Right kidney (tissue), 9 donors: ENCODE results near the gene C1orf141.
A peak's percentile ranks its signal among the peaks of the same experiment; 100 is the strongest.
"Not testable (repeated sequence)": the region's sequence is repeated elsewhere in the genome, so short reads cannot be mapped to it uniquely, and the experiment has no call there.

Source experiments
- DNase-seq: peaks from one replicate; pipeline ENCODE4 v3.0.0-alpha.2; 2016
- long read RNA-seq, 8 donors: transcript quantifications; one replicate each; lab custom pipeline, GENCODE V29; 2026

C1orf141 gene
- long read RNA-seq, donor 1: 0 reads
- long read RNA-seq, donor 2: 0 reads
- long read RNA-seq, donor 3: 0 reads
- long read RNA-seq, donor 4: 0 reads
- long read RNA-seq, donor 5: 0 reads
- long read RNA-seq, donor 6: 0 reads
- long read RNA-seq, donor 7: 0 reads
- long read RNA-seq, donor 8: 0 reads

- peak; percentile 60 for DNase-seq
These were observed at the start of gene C1orf141 for GRCh38 chr1:67134695-67135094. TSS of gene C1orf141 (minus strand) at chr1:67134970. CDS start at chr1:67127240, 7,730 bp downstream.

GRCh38 chr1:67175530-67176087 is 40.8 kb upstream of the C1orf141 start:
- no peak for DNase-seq

GRCh38 chr1:67174716-67175284 is 40.0 kb upstream of the C1orf141 start:
- no peak for DNase-seq

- DNase-seq: no peak
These were observed 39.2 kb upstream of the C1orf141 start for GRCh38 chr1:67173988-67174387.

DNA sequence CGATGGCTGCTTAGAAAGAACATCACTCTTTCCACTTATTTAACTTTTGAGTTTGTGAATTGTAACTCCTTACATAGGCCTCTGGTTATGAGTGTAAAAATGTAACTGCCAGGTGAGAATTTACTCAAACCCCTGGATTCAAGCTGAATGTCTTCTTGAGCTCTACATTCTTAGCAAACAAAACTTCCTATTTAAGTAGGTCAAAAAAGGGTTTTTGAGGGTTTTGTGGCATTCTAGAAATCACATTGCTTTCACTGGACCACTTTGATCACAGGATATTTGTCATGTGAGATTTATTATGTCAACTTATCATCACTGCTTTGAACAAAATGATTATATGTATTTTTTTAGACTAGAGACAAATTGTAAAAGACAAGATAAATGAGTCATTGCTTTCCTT is 37.2 kb upstream of the C1orf141 start:
- DNase-seq: no peak

DNA sequence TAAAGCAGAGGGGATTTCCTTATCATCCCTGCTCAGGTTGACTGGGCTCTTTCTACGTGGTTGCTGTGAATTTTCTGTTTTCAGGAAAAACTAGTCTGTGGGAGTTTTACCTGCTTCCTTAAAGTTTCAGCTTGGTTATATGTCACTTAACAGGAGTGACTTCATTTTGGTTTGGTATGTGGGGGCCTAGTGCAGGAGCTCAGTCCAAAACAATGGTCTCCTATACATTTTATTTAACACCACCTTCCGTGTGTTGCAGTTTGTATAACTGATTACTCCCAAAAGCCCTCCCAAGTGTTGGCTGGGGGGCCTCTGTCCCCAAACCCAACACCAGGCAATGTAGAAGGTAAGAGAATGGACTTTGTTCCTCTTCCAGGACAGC is 36.8 kb upstream of the C1orf141 start:
- no peak for DNase-seq

DNA sequence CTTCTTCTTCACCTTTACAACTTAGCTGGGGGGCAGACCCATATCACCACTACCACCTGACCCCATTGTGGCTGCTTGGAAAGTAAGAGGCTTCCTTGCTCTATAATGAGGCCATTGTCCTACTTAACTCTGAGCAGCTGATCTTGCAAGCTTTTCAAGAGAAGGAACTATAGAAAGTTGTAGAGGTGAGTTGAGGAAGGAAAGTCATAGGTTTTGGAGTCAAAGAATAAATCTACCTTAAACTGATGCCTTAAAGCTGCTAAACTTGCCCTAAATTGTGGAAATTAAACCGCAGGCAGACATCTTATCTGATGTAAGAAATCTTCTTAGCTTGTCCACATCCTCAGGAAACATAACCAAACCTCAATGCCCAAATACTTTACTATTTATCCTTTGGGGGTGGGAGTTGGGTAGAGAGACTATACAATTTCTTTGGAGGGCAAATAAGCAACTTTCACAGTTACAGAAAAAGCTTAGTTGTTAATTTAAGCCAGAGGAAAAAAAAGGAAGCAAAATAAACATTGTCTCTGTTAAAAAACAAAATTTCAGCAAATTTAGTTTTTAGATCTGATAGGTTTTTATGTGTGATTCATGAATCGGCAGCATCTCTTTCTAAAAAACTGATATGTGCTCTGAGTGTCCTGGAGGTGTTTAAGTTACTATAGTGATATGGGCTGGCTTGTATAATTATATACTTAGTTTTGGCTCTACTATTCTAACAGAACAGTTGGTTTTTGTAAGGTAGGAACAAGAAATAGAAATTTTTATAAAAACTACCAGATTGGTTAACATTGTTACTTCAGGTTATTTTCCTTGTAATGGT is 36.2 kb upstream of the C1orf141 start:
- DNase-seq: no peak

- DNase-seq: no peak
These were observed 35.2 kb upstream of the C1orf141 start for GRCh38 chr1:67169932-67170331.

- no peak for DNase-seq
These were observed 34.7 kb upstream of the C1orf141 start for GRCh38 chr1:67169496-67169895.

- no peak for DNase-seq
These were observed 31.4 kb upstream of the C1orf141 start, which contains the start of gene IL23R for GRCh38 chr1:67166196-67166595. TSS of gene IL23R (plus strand) at chr1:67166454. CDS start at chr1:67168121, 1,667 bp downstream.

DNA sequence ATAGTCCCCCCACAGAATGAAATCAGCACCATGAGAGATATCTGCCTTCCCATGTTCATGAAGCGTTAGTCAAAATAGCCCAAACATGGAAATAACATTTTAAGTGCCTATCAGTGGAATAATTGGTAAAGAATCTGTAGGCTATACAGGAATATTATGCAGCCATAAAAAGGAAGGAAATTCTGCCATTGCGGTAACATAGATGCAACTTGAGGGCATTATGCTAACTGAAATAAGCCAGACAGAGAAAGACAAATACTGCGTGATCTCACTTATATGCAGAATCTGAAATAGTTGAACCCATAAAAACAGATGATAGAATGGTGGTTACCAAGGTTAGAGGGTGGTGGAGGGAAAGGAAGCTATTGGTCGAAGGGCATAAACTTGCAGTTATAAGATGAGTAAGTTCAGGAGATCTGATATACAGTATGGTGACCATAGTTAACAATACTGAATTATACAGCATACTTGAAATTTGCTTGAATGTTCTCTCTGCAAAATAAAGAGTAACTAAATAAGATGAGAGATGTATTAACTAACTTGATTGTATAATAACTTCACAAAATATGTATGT is 30.8 kb upstream of the C1orf141 start:
- no peak for DNase-seq

GRCh38 chr1:67162954-67163353 is 28.2 kb upstream of the C1orf141 start:
- DNase-seq: no peak

DNA sequence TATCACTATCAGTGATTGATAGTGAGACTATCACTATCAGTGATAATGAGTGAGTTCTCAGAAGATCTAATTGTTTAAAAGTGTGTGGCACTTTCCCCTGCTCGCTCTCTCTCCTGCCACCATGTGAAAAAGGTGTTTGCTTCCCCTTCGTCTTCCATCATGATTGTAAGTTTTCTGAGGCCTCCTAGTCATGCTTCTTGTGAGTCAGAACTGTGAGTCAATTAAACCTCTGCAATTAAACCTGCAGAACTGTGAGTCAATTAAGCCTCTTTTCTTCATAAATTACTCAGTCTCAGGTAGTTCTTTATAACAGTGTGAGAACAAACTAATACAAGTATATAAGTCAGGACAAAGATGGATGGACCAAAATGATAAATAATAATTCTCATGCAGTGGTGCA is 24.5 kb upstream of the C1orf141 start:
- DNase-seq: no peak

DNA sequence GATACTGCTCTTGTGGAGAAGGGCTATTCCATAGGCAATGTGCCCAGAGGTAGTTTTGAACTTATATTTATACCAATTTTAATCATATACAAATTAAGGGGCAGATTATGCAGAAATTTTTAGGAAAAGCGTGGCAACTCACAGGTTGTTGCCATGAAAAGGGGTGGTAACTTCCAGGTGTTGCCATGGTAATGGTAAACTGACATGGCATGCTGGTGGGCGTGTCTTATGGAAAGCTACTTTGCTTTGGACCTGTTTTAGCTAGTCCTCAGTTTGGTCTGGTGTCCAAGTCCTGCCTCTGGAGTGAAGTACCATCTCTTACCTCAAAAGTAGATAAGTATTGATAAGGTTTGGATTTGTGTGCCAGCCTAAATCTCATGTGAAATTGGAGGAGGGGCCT is 23.6 kb upstream of the C1orf141 start:
- DNase-seq: no peak

DNA sequence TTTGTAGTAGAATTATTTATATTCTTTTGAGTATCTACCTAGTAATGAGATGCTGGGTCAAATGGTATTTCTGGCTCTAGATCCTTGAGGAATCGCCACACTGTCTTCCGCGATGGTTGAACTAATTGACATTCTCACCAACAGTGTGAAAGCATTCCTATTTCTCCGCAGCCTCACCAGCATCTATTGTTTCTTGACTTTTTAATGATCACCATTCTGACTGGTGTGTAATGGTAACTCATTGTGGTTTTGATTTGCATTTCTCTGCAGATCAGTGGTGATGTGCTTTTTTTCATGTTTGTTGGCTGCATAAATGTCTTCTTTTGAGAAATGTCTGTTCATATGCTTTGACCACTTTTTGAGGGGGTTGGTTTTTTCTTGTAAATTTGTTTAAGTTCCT is 16.2 kb upstream of the C1orf141 start:
- no peak for DNase-seq

DNA sequence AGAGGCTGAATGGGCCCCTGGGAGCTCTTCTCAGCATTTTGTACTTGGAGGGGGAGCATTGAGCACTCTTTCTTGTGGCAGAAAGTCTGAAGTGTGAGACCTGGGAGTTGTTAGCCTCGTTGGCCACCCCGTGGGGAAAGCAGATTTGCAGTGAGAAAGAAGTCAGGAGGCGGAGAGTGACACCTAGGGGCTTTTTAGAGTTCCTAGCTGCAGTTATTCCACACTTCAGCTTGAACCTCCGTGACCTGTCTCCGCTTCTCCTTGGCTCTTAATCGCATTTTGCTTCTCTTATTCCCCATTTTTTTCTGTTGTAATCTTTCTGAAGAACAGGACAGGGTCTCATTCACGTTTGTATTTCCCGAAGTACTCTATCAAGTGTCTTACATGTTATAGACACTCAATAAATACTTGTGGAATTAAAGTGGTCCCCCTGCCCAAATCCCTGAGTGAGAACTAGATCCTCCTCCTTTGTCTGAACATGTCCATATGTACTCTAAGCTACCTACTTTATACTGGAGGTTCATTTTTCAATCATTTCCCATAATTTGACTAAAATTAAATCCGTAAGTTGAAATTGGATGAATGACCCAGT is 14.5 kb upstream of the C1orf141 start:
- peak; percentile 15 for DNase-seq

GRCh38 chr1:67148516-67149178 is 13.9 kb upstream of the C1orf141 start:
- no peak for DNase-seq

DNA sequence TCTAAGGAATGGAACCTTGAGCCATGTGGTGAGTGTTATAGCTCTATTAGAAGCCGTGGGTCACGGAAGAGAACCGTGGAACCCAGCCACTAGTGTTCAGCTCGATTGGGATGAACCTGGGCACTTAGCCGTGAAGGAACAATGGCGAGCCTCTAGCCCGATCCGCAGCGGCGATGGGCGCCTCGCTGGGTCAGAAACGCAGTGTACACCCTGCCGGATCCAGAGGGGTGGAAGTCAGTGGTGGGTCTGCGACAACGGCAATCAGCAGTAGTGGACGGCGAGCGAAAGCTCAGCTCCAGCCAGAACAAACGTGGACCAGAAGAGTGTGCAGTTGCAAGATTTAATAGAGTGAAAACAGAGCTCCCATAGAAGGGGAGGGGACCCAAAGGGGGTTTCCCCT is 13.2 kb upstream of the C1orf141 start:
- DNase-seq: not testable (repeated sequence)

DNA sequence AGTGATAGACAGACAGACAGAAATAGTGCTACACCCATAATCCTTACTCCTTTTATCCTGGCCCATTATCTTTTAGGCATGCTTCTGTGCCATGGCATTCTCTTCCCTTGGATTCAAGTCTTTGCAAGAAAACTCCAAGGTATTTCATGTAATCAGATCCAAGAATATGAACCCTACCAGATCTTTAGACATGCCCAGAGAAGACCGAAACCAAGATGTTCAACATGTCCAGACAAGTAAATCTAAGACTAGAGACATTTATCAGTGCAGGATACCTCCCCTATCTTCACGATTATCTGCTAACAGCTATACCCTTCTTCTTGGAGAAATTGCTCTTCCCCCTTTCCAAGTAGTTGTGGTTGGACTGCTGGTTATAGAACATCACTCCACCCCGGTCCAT is 11.8 kb upstream of the C1orf141 start:
- DNase-seq: no peak

DNA sequence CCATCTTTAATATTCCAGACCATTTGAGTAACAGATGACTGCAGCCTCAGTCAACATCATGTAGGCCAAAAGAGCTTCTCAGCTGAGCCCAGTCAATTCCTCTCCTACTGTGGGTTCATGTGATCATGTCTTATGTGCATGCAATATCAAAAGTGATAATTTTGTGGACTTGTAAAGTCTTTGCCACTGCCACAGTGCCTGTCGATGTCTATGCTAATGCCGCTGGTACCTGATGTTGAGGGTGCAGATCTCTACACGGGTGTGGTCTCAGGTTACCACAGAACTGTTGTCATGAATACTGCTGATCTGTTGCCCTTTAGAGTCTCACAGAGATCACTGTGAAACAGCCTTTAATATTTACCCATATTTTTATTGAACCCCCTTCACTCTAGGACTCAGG is 11.3 kb upstream of the C1orf141 start:
- DNase-seq: no peak

DNA sequence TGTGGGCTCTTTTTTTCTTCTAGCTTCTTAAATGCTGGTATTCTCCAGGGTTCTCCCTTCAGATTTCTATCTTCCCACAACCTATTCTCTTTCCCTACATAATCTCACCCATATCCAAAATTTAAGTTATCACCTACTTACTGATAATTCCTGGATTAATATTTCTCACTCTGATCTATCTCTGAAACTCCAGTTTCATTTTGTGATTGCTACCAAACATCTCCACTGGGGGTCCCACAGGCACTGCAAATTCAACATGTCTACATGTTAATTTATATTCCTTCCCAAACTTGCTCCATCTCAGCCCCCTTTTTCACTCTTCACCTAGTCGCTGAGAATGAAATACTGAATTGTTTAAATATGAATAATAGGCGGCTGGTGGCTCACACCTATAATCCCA is 9.9 kb upstream of the C1orf141 start:
- DNase-seq: no peak

- no peak for DNase-seq
These were observed 9.2 kb upstream of the C1orf141 start for GRCh38 chr1:67143966-67144365.
